ENCODE results near the gene VWF. TPM values are rescaled to one million over a fixed set of nuclear protein-coding genes. Genes with fewer than 3 reads are reported as not detected.

Gene VWF
- polyA plus RNA-seq, 2 donors: 14.8 to 38.4 TPM

DNA sequence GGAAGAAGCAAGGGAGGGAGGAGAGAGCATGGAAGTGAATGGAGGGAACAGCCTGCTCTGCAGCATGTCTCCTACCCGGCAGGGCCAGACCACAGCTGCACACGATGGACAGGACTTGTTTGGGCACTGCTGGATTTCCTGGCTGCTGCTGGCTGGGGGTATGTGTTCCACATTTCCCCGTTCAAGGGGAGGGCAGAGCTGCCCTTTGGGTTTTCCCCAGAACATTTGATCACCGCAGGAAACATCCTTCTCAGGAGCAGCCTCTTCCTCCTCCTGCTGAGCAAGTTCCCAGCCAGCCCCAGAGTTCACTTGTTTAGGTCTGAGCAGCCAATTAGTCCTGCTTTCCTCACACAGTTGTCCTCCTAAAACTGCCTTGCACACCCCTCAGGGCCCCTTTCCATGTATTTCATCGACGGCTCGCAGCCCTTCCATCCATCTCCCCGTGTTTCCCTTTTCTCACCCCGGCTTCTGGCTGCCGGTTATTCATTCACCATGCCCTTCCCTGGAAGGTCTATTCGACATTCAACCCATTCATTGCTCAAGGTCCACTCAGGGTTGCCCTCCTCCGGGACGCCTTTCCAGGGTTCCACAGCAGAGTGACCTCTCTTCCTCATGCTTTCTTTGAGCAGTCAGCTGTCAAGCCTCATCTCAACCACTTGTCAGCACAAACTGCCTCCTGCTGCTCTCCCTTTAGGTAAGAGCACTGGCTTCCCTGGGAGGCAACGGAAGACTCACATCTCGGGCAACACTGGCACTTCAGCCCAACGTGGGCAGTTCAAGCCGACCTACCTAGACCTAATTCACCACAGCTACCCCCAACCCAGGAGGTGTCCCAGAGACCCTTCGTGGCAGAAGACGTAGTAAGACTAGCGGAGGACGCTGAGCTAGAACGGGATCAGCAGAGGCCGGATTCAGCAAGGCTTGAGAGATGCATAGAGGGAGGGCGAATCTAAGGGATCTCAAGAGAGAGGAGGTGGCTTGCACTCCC is 159.3 kb downstream of the VWF start:
- Histone ChIP-seq H3K27ac (ENCODE audit: low read depth in 2 of 2, low read length in 1 of 2) (no peak overlapping the region), H3K36me3 (ENCODE audit: control insufficient read depth in 2 of 2, insufficient read depth in 2 of 2, low read length in 1 of 2) (peaks cover 0 to 2% of the 10 kb centered on the region in 2 donors), H3K4me1 (ENCODE audit: control insufficient read depth in 2 of 2, insufficient read depth in 2 of 2, low read length in 1 of 2) (no peaks in the 10 kb centered on the region), H3K27me3 (ENCODE audit: control insufficient read depth in 1 of 2, insufficient read depth in 2 of 2, low read length in 2 of 2) (no peaks in the 10 kb centered on the region), H3K4me3 (ENCODE audit: low read depth in 1 of 2, low read length in 2 of 2) (no peak overlapping the region), H3K9me3 (ENCODE audit: control insufficient read depth in 2 of 2, insufficient read depth in 1 of 2, low read depth in 1 of 2, low read length in 1 of 2) (no peaks in the 10 kb centered on the region)
- 62 to 74% methylated on average over 24 of the region's 24 CpGs for WGBS, 2 donors

DNA sequence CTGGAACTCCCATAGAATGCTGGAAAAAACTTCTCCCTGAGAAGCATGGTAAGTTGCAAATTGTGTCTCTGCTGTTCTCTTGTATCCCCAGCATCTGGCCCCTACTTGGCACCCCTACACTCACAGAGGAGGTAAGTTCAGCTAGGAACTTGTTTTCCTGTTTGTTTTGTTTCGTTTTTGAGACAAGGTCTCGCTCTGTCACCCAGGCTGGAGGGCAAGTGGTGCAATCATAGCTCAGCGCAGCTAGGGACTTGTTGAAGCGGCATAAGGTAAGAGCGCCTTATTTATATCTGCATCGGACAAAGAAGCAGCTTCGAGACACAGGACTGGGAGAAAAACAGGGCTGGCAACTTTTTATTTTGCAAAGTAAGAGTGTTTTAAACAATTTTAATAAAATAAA is 161.0 kb downstream of the VWF start:
- Histone ChIP-seq H3K27ac (ENCODE audit: low read depth in 2 of 2, low read length in 1 of 2) (no peak overlapping the region), H3K9me3 (ENCODE audit: control insufficient read depth in 2 of 2, insufficient read depth in 1 of 2, low read depth in 1 of 2, low read length in 1 of 2) (no peaks in the 10 kb centered on the region), H3K36me3 (ENCODE audit: control insufficient read depth in 2 of 2, insufficient read depth in 2 of 2, low read length in 1 of 2) (no peaks in the 10 kb centered on the region), H3K27me3 (ENCODE audit: control insufficient read depth in 1 of 2, insufficient read depth in 2 of 2, low read length in 2 of 2) (no peaks in the 10 kb centered on the region), H3K4me1 (ENCODE audit: control insufficient read depth in 2 of 2, insufficient read depth in 2 of 2, low read length in 1 of 2) (no peaks in the 10 kb centered on the region), H3K4me3 (ENCODE audit: low read depth in 1 of 2, low read length in 2 of 2) (no peak overlapping the region)
- 73 to 79% methylated on average over 7 of the region's 7 CpGs for WGBS, 2 donors

DNA sequence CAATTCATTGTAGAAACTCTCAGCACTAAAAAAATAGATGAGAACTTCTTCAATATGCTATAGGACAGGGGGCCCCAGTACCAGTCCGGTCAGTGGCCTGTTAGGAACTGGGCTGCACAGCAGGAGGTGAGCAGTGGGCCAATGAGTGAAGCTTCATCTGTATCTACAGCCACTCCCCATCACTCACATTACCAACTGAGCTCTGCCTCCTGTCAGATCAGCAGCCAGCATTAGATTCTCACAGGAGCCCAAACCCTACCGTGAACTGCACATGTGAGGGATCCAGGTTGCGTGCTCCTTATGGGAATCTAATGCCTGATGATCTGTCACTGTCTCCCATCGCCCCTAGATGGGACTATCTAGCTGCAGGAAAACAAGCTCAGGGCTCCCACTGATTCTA is 163.7 kb downstream of the VWF start:
- Histone ChIP-seq H3K27ac (ENCODE audit: low read depth in 2 of 2, low read length in 1 of 2) (no peak overlapping the region), H3K9me3 (ENCODE audit: control insufficient read depth in 2 of 2, insufficient read depth in 1 of 2, low read depth in 1 of 2, low read length in 1 of 2) (no peaks in the 10 kb centered on the region), H3K4me1 (ENCODE audit: control insufficient read depth in 2 of 2, insufficient read depth in 2 of 2, low read length in 1 of 2) (no peaks in the 10 kb centered on the region), H3K27me3 (ENCODE audit: control insufficient read depth in 1 of 2, insufficient read depth in 2 of 2, low read length in 2 of 2) (no peaks in the 10 kb centered on the region), H3K36me3 (ENCODE audit: control insufficient read depth in 2 of 2, insufficient read depth in 2 of 2, low read length in 1 of 2) (no peaks in the 10 kb centered on the region), H3K4me3 (ENCODE audit: low read depth in 1 of 2, low read length in 2 of 2) (no peak overlapping the region)
- 86 to 87% methylated on average over 4 of the region's 4 CpGs for WGBS, 2 donors

DNA sequence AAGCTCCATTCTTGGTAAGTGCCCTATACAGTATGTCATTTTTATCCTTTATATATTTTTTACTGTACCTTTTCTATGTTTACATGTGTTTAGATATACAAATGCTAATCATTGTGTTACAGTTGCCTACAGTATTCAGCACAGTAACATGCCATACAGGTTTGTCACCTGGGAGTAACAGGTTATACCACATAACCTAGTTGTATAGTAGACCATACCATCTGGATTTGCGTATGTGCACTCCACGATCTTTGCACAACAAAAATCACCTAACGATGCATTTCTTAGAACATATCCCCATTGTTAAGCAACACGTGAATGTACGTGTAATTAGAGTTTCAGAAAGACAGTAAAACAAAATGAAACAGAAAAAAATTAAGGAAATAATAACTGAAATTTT is 167.5 kb downstream of the VWF start:
- H3K27ac ChIP-seq (ENCODE audit: low read depth in 2 of 2, low read length in 1 of 2): no peak overlapping the region
- WGBS, 2 donors: 83 to 91% methylated on average over 5 of the region's 5 CpGs
- no peaks in the 10 kb centered on the region for H3K9me3 ChIP-seq (ENCODE audit: control insufficient read depth in 2 of 2, insufficient read depth in 1 of 2, low read depth in 1 of 2, low read length in 1 of 2)
- H3K4me3 ChIP-seq (ENCODE audit: low read depth in 1 of 2, low read length in 2 of 2): no peak overlapping the region
- no peaks in the 10 kb centered on the region for H3K4me1 ChIP-seq (ENCODE audit: control insufficient read depth in 2 of 2, insufficient read depth in 2 of 2, low read length in 1 of 2)
- peaks cover 0 to 2% of the 10 kb centered on the region in 2 donors for H3K36me3 ChIP-seq (ENCODE audit: control insufficient read depth in 2 of 2, insufficient read depth in 2 of 2, low read length in 1 of 2)
- no peaks in the 10 kb centered on the region for H3K27me3 ChIP-seq (ENCODE audit: control insufficient read depth in 1 of 2, insufficient read depth in 2 of 2, low read length in 2 of 2)

DNA sequence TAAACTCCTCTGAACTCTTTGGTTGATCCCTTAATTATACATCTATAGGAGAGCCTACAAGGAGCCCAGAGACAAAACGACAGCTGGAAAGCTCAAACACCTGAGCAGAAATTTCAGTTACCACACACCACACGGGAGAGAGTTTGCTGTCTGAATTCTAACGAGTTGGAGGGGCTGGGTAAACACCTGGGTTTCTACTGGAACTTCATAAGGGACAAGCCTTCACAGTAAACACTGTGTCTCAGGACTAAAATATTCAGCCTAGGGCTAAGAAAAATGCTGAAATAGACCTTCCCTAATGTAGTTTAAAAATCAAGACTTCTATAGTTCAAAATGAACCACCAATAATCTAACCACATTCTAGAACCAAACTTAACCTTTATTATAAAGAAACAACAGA is 169.8 kb downstream of the VWF start:
- Histone ChIP-seq H3K9me3 (ENCODE audit: control insufficient read depth in 2 of 2, insufficient read depth in 1 of 2, low read depth in 1 of 2, low read length in 1 of 2) (no peaks in the 10 kb centered on the region), H3K4me1 (ENCODE audit: control insufficient read depth in 2 of 2, insufficient read depth in 2 of 2, low read length in 1 of 2) (no peaks in the 10 kb centered on the region), H3K36me3 (ENCODE audit: control insufficient read depth in 2 of 2, insufficient read depth in 2 of 2, low read length in 1 of 2) (peaks cover 1 to 2% of the 10 kb centered on the region in 2 donors), H3K4me3 (ENCODE audit: low read depth in 1 of 2, low read length in 2 of 2) (no peak overlapping the region), H3K27ac (ENCODE audit: low read depth in 2 of 2, low read length in 1 of 2) (no peak overlapping the region), H3K27me3 (ENCODE audit: control insufficient read depth in 1 of 2, insufficient read depth in 2 of 2, low read length in 2 of 2) (no peaks in the 10 kb centered on the region)
- 22 to 25% methylated on average over 3 of the region's 3 CpGs for WGBS, 2 donors

DNA sequence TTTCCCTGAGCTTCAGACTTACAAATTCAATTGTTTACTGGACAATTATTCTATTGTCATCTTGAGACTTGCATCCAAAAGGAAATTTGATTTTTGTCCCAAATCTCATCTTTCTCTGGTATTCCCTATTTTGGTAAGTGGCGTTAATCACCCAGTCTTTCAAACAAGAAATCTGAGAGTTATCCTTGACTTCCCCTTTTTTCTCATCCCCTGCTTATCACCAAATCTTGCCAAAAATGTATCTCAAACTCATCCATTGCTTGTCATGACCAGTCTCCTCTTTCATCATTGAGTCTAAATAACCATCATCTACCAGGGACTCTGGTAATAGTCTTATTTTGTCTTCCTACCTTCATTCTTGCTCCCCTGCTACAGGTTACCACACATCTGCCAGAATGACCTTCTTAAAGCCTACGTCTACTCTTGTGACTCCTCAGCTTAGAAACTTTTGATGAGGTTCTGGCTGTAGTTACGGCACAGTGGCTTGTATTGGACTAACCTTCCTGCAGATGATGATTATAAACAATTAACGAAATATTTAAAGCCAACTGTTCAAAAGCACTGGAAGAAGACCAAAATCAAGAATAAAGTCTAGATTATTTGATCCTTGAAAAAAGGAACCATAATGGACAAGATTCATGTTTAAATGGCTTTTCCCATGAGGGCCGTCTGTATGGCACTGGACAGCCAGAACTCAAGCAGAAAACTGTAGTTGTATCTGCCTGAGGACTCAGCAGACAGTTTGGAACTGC is 170.5 kb downstream of the VWF start:
- Histone ChIP-seq H3K27me3 (ENCODE audit: control insufficient read depth in 1 of 2, insufficient read depth in 2 of 2, low read length in 2 of 2) (no peaks in the 10 kb centered on the region), H3K36me3 (ENCODE audit: control insufficient read depth in 2 of 2, insufficient read depth in 2 of 2, low read length in 1 of 2) (peaks cover 2 to 4% of the 10 kb centered on the region in 2 donors)
- 82 to 83% methylated on average over 5 of the region's 5 CpGs for WGBS, 2 donors

DNA sequence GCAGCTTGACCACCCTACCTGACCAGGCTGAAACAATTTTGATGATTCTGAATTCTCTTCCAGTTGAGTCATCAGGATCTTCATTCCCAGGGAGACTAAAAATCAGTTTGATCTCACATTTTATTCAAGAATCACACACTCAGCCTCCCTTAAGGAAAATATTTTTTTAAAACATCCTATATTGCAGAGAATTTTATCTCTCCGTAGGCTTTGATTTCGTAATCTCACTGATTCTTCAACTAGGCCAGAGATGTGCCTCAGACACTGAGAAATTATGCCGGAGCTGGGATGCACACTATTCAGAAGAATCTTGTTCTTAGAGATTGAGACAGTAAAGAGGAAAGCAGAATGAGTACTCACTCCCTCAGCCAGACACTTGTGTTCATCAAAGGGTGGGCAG is 172.4 kb downstream of the VWF start:
- Histone ChIP-seq H3K4me3 (ENCODE audit: low read depth in 1 of 2, low read length in 2 of 2) (no peak overlapping the region), H3K27me3 (ENCODE audit: control insufficient read depth in 1 of 2, insufficient read depth in 2 of 2, low read length in 2 of 2) (no peaks in the 10 kb centered on the region), H3K36me3 (ENCODE audit: control insufficient read depth in 2 of 2, insufficient read depth in 2 of 2, low read length in 1 of 2) (peaks cover 2 to 10% of the 10 kb centered on the region in 2 donors), H3K27ac (ENCODE audit: low read depth in 2 of 2, low read length in 1 of 2) (no peak overlapping the region), H3K4me1 (ENCODE audit: control insufficient read depth in 2 of 2, insufficient read depth in 2 of 2, low read length in 1 of 2) (no peaks in the 10 kb centered on the region), H3K9me3 (ENCODE audit: control insufficient read depth in 2 of 2, insufficient read depth in 1 of 2, low read depth in 1 of 2, low read length in 1 of 2) (no peaks in the 10 kb centered on the region)
- 85 to 96% methylated on average over 3 of the region's 3 CpGs for WGBS, 2 donors

More for the DNA sequence above, 170.5 kb downstream of the VWF start:
- Histone ChIP-seq H3K9me3 (ENCODE audit: control insufficient read depth in 2 of 2, insufficient read depth in 1 of 2, low read depth in 1 of 2, low read length in 1 of 2) (no peaks in the 10 kb centered on the region), H3K4me1 (ENCODE audit: control insufficient read depth in 2 of 2, insufficient read depth in 2 of 2, low read length in 1 of 2) (no peaks in the 10 kb centered on the region), H3K27ac (ENCODE audit: low read depth in 2 of 2, low read length in 1 of 2) (no peak overlapping the region), H3K4me3 (ENCODE audit: low read depth in 1 of 2, low read length in 2 of 2) (no peak overlapping the region)

DNA sequence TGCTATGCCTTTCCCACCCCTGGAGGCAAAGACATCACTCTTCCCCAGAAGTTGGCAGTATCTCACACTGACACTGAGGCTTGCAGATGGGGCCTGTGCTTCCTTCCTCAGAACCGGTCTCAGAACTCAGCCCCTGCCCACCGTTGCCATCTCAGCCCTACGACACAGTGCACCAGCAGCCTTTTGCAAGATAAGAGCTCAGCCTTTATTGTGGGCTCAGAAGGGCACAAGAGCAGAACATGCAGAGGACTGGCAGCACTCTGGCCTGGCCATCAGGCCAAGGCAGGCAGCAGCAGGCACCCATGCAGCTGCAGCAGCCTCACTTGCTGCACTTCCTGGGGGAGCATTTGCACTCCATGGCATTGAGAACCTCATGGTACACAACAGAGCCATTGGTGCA is 175.8 kb downstream of the VWF start:
- no peak overlapping the region for H3K4me3 ChIP-seq (ENCODE audit: low read depth in 1 of 2, low read length in 2 of 2)
- peaks cover 2 to 10% of the 10 kb centered on the region in 2 donors for H3K36me3 ChIP-seq (ENCODE audit: control insufficient read depth in 2 of 2, insufficient read depth in 2 of 2, low read length in 1 of 2)
- H3K4me1 ChIP-seq (ENCODE audit: control insufficient read depth in 2 of 2, insufficient read depth in 2 of 2, low read length in 1 of 2): peaks cover 0 to 3% of the 10 kb centered on the region in 2 donors
- no peak overlapping the region for H3K27ac ChIP-seq (ENCODE audit: low read depth in 2 of 2, low read length in 1 of 2)
- H3K9me3 ChIP-seq (ENCODE audit: control insufficient read depth in 2 of 2, insufficient read depth in 1 of 2, low read depth in 1 of 2, low read length in 1 of 2): no peaks in the 10 kb centered on the region
- 72 to 73% methylated on average over 3 of the region's 3 CpGs for WGBS, 2 donors
- H3K27me3 ChIP-seq (ENCODE audit: control insufficient read depth in 1 of 2, insufficient read depth in 2 of 2, low read length in 2 of 2): peaks cover 0 to 5% of the 10 kb centered on the region in 2 donors

DNA sequence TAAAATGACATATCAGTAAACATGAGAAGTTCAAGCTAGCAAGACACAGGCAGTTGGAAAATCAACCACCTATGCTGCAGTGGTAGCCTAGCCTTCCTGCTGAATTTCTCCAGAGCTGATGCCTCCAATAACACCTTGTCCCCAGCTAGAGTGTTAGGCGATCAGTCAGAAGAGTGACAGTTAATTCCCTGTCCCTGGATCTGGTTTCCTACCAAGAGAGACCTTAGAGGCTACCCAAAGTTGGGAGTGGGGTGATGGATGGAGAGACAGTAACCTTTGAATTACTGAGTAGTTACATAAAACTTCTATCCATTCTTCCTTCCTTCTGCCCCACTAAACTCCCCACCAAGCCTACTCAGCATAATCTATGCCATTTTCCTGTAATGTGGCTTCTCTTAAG is 177.5 kb downstream of the VWF start:
- H3K27ac ChIP-seq (ENCODE audit: low read depth in 2 of 2, low read length in 1 of 2): no peak overlapping the region
- peaks cover 0 to 5% of the 10 kb centered on the region in 2 donors for H3K27me3 ChIP-seq (ENCODE audit: control insufficient read depth in 1 of 2, insufficient read depth in 2 of 2, low read length in 2 of 2)
- H3K4me3 ChIP-seq (ENCODE audit: low read depth in 1 of 2, low read length in 2 of 2): no peak overlapping the region
- H3K9me3 ChIP-seq (ENCODE audit: control insufficient read depth in 2 of 2, insufficient read depth in 1 of 2, low read depth in 1 of 2, low read length in 1 of 2): no peaks in the 10 kb centered on the region
- peaks cover 0 to 3% of the 10 kb centered on the region in 2 donors for H3K4me1 ChIP-seq (ENCODE audit: control insufficient read depth in 2 of 2, insufficient read depth in 2 of 2, low read length in 1 of 2)
- peaks cover 0 to 10% of the 10 kb centered on the region in 2 donors for H3K36me3 ChIP-seq (ENCODE audit: control insufficient read depth in 2 of 2, insufficient read depth in 2 of 2, low read length in 1 of 2)
- WGBS, 2 donors: 72 to 92% methylated on average over 1 of the region's 1 CpG
